SU-DHL-6 (cell line): Measurements from ENCODE around the gene MAG.

ENCODE experiments used
- H2AFZ ChIP-seq: fragments of 200-600 bp; sonication (generic); 2 replicates; pipeline ENCODE4 v1.6.1; 2014; ENCODE audit warnings: low read depth, mild to moderate bottlenecking, moderate library complexity, mixed read lengths, antibody characterized with exemption, low read length; ENCODE audit not compliant: severe bottlenecking
- H3F3A ChIP-seq: fragments of 200-600 bp; shearing (Covaris generic); 2 replicates; pipeline ENCODE4 v1.6.0; 2016; ENCODE audit warnings: antibody characterized with exemption, mild to moderate bottlenecking; ENCODE audit not compliant: insufficient read depth
- H3K27ac ChIP-seq: fragments of 200-600 bp; sonication (generic); 2 replicates; pipeline ENCODE4 v1.5.1; 2016; ENCODE audit warnings: low read depth, mild to moderate bottlenecking, low read length, moderate library complexity, mixed read lengths
- H3K27me3 ChIP-seq: fragments of 200-600 bp; sonication (generic), shearing (Covaris generic); 2 replicates; pipeline ENCODE4 v1.6.0; 2014; ENCODE audit warnings: mild to moderate bottlenecking, low read length
- H3K36me3 ChIP-seq: fragments of 200-600 bp; sonication (generic); 2 replicates; pipeline ENCODE4 v1.6.1; 2014; ENCODE audit warnings: mild to moderate bottlenecking, low read length, mixed read lengths
- H3K4me2 ChIP-seq: fragments of 300-600, 200-600 bp; shearing (Covaris generic), sonication (generic); 2 replicates; pipeline ENCODE4 v1.6.0; 2014; ENCODE audit warnings: low read length, low read depth, mild to moderate bottlenecking; ENCODE audit not compliant: poor library complexity, severe bottlenecking
- H3K4me3 ChIP-seq: fragments of 200-600 bp; sonication (generic); 2 replicates; pipeline ENCODE4 v1.5.1; 2014; ENCODE audit warnings: antibody characterized with exemption, low read length, mild to moderate bottlenecking, mixed read lengths; ENCODE audit not compliant: insufficient read depth, poor library complexity, severe bottlenecking
- H3K79me2 ChIP-seq: fragments of 200-600 bp; sonication (generic); 2 replicates; pipeline ENCODE4 v1.6.1; 2014; ENCODE audit warnings: mild to moderate bottlenecking, low read length, moderate library complexity; ENCODE audit not compliant: insufficient read depth
- H3K9ac ChIP-seq: fragments of 200-600 bp; sonication (generic); 2 replicates; pipeline ENCODE4 v1.7.0; 2014; ENCODE audit warnings: mild to moderate bottlenecking, low read length
- H3K9me2 ChIP-seq: fragments of 200-600 bp; sonication (generic); replicated peaks from 2 replicates; pipeline ENCODE4 v1.6.1; 2014; ENCODE audit warnings: low read length; ENCODE audit not compliant: insufficient read depth
- H3K9me3 ChIP-seq: fragments of 200-600 bp; sonication (generic); 2 replicates; pipeline ENCODE4 v1.6.1; 2014; ENCODE audit warnings: low read length, mixed read lengths; ENCODE audit not compliant: insufficient read depth
- H4K20me1 ChIP-seq: fragments of 200-600 bp; sonication (generic); 2 replicates; pipeline ENCODE4 v1.6.1; 2014; ENCODE audit warnings: low read depth, mild to moderate bottlenecking, antibody characterized with exemption, low read length, moderate library complexity, mixed read lengths
- CTCF ChIP-seq: fragments of 200-600 bp; sonication (generic); IDR thresholded peaks from one replicate; pipeline ENCODE4 v1.5.1; 2017; ENCODE audit warnings: antibody characterized with exemption, mild to moderate bottlenecking, low read length, moderate library complexity; ENCODE audit not compliant: insufficient read depth, poor library complexity, severe bottlenecking
- EZH2phosphoT487 ChIP-seq: fragments of 200-600 bp; sonication (generic), shearing (Covaris generic); conservative IDR thresholded peaks from 2 replicates; pipeline ENCODE4 v1.6.1; 2018; ENCODE audit warnings: mild to moderate bottlenecking, antibody characterized with exemption, low read length, moderate library complexity, mixed read lengths

MAG gene

GRCh38 chr19:35303357-35303915, 11.5 kb downstream of the MAG start:
- no peaks in the 10 kb centered on the region for H3F3A ChIP-seq
- H4K20me1 ChIP-seq, result no peaks in the 10 kb centered on the region
- H3K79me2 ChIP-seq, result no peaks in the 10 kb centered on the region
- H3K36me3 ChIP-seq, result no peaks in the 10 kb centered on the region
- no peaks in the 10 kb centered on the region for H3K9me2 ChIP-seq
- no peak overlapping the region for H3K9ac ChIP-seq
- no peak overlapping the region for H2AFZ ChIP-seq
- no peak overlapping the region for H3K27ac ChIP-seq
- no peak for TF ChIP-seq EZH2phosphoT487
- no peak for TF ChIP-seq CTCF
- H3K9me3 ChIP-seq, result no peaks in the 10 kb centered on the region
- H3K4me3 ChIP-seq, result no peak overlapping the region
- no peak overlapping the region for H3K4me2 ChIP-seq
- H3K27me3 ChIP-seq, result no peaks in the 10 kb centered on the region

- no peaks in the 10 kb centered on the region for H3F3A ChIP-seq
- H3K4me2 ChIP-seq, result no peak overlapping the region
- no peaks in the 10 kb centered on the region for H3K9me3 ChIP-seq
- H3K79me2 ChIP-seq, result no peaks in the 10 kb centered on the region
- no peak overlapping the region for H3K27ac ChIP-seq
- H2AFZ ChIP-seq, result no peak overlapping the region
- TF ChIP-seq EZH2phosphoT487 (no peak), CTCF (no peak)
- no peaks in the 10 kb centered on the region for H3K36me3 ChIP-seq
- no peaks in the 10 kb centered on the region for H3K9me2 ChIP-seq
- H3K9ac ChIP-seq, result no peak overlapping the region
- no peaks in the 10 kb centered on the region for H4K20me1 ChIP-seq
- no peaks in the 10 kb centered on the region for H3K27me3 ChIP-seq
- no peak overlapping the region for H3K4me3 ChIP-seq
Observed at GRCh38 chr19:35304036-35304435, 12.1 kb downstream of the MAG start.

- Histone ChIP-seq H3K4me2 (no peak overlapping the region), H3F3A (no peaks in the 10 kb centered on the region), H2AFZ (no peak overlapping the region), H4K20me1 (no peaks in the 10 kb centered on the region), H3K4me3 (no peak overlapping the region), H3K27me3 (no peaks in the 10 kb centered on the region), H3K9ac (no peak overlapping the region), H3K79me2 (no peaks in the 10 kb centered on the region), H3K36me3 (no peaks in the 10 kb centered on the region), H3K27ac (no peak overlapping the region), H3K9me2 (no peaks in the 10 kb centered on the region), H3K9me3 (no peaks in the 10 kb centered on the region)
- TF ChIP-seq CTCF (no peak), EZH2phosphoT487 (no peak)
Observed at GRCh38 chr19:35305181-35305580, 13.2 kb downstream of the MAG start.
